ENCODE measurements around the gene KRT77. TPM values are rescaled to one million over a fixed set of nuclear protein-coding genes. Genes with fewer than 3 reads are reported as not detected.
"Not testable (repeated sequence)": the region's sequence is repeated elsewhere in the genome, so short reads cannot be mapped to it uniquely, and the experiment has no call there.

Gene KRT77
- total RNA-seq, 6 experiments from 2014 or later, result not detected

- TF ChIP-seq CTCF (IDR thresholded peaks at IDR 0.05) (no peak), POLR2A (IDR thresholded peaks at IDR 0.05) (no peak)
- no peak for ATAC-seq
- Histone ChIP-seq H3K27ac (no peak overlapping the region), H3K4me1 (no peaks in the 10 kb centered on the region), H3K27me3 (peaks cover 0 to 5% of the 10 kb centered on the region in 2 donors), H3K4me3 (no peak overlapping the region), H3K36me3 (no peaks in the 10 kb centered on the region), H3K9me3 (no peaks in the 10 kb centered on the region)
- intact Hi-C loops (cut with DNase I), result no loop called here
- no peak for DNase-seq
- 12% methylated on average over 15 of the region's 72 CpGs for WGBS (ENCODE audit: insufficient coverage, low coverage, low lambda C conversion rate, missing lambda C conversion rate)
Measured at GRCh38 chr12:52713960-52714886, 10.9 kb upstream of the KRT77 start.

GRCh38 chr12:52712122-52712521 is 8.8 kb upstream of the KRT77 start:
- H3K9me3 ChIP-seq; H3K4me1 ChIP-seq; DNase-seq; ATAC-seq; intact Hi-C loops (cut with DNase I); H3K27me3 ChIP-seq; H3K4me3 ChIP-seq; H3K36me3 ChIP-seq; H3K27ac ChIP-seq: not testable (repeated sequence)
- 75% methylated on average over 6 of the region's 6 CpGs for WGBS (ENCODE audit: insufficient coverage, low coverage, low lambda C conversion rate, missing lambda C conversion rate)

- Histone ChIP-seq H3K36me3 (no peaks in the 10 kb centered on the region), H3K4me1 (no peaks in the 10 kb centered on the region), H3K4me3 (no peak overlapping the region), H3K27me3 (peaks cover 0 to 5% of the 10 kb centered on the region in 2 donors), H3K9me3 (no peaks in the 10 kb centered on the region), H3K27ac (no peak overlapping the region)
- DNase-seq (no peak), ATAC-seq (no peak)
- intact Hi-C loops (cut with DNase I), result no loop called here
- WGBS (ENCODE audit: insufficient coverage, low coverage, low lambda C conversion rate, missing lambda C conversion rate), result 100% methylated on average over 1 of the region's 1 CpG
- TF ChIP-seq CTCF (IDR thresholded peaks at IDR 0.05) (no peak), POLR2A (IDR thresholded peaks at IDR 0.05) (no peak)
Measured at GRCh38 chr12:52710730-52711129, 7.4 kb upstream of the KRT77 start.

GRCh38 chr12:52708010-52708409 is 4.7 kb upstream of the KRT77 start:
- intact Hi-C loops (cut with DNase I), result no loop called here
- Histone ChIP-seq H3K4me3 (no peak overlapping the region), H3K4me1 (no peaks in the 10 kb centered on the region), H3K27ac (no peak overlapping the region), H3K36me3 (no peaks in the 10 kb centered on the region), H3K27me3 (peaks cover 0 to 5% of the 10 kb centered on the region in 2 donors), H3K9me3 (no peaks in the 10 kb centered on the region)
- 47% methylated on average over 3 of the region's 4 CpGs for WGBS (ENCODE audit: insufficient coverage, low coverage, low lambda C conversion rate, missing lambda C conversion rate)
- TF ChIP-seq CTCF (IDR thresholded peaks at IDR 0.05) (no peak), POLR2A (IDR thresholded peaks at IDR 0.05) (no peak)
- no peak for ATAC-seq
- no peak for DNase-seq

- no peak for ATAC-seq
- 60% methylated on average over 7 of the region's 7 CpGs for WGBS (ENCODE audit: insufficient coverage, low coverage, low lambda C conversion rate, missing lambda C conversion rate)
- intact Hi-C loops (cut with DNase I), result no loop called here
Measured at GRCh38 chr12:52704464-52704863, 1.1 kb upstream of the KRT77 start.

More at GRCh38 chr12:52704464-52704863, 1.1 kb upstream of the KRT77 start:
- H3K9me3 ChIP-seq, result no peaks in the 10 kb centered on the region
- no peaks in the 10 kb centered on the region for H3K4me1 ChIP-seq
- no peak for DNase-seq
- TF ChIP-seq POLR2A (IDR thresholded peaks at IDR 0.05), result no peak
- TF ChIP-seq CTCF (IDR thresholded peaks at IDR 0.05), result no peak
- H3K27ac ChIP-seq, result no peak overlapping the region
- no peaks in the 10 kb centered on the region for H3K36me3 ChIP-seq
- no peaks in the 10 kb centered on the region for H3K27me3 ChIP-seq
- H3K4me3 ChIP-seq, result no peak overlapping the region
